HepG2 (cell line): Measurements from ENCODE around the gene TWNK. TPM values are rescaled to one million over a fixed set of nuclear protein-coding genes. Genes with fewer than 3 reads are reported as not detected.

ENCODE experiments used
- ARHGAP35 ChIP-seq: sonication (generic); formaldehyde crosslinking; IDR thresholded peaks from 2 replicates; pipeline ENCODE4 v1.9.0; 2022; ENCODE audit warnings: mild to moderate bottlenecking, inconsistent platforms, moderate library complexity, missing genetic modification reagents, borderline replicate concordance
- FOXC1 ChIP-seq: sonication (generic); formaldehyde crosslinking; IDR thresholded peaks from 2 replicates; pipeline ENCODE4 v1.8.0; 2022; ENCODE audit warnings: mild to moderate bottlenecking, missing genetic modification reagents, borderline replicate concordance
- IKZF4 ChIP-seq: sonication (generic); formaldehyde crosslinking; IDR thresholded peaks from 2 replicates; pipeline ENCODE4 v1.5.1; 2020; ENCODE audit warnings: borderline replicate concordance, mild to moderate bottlenecking, low read depth, missing genetic modification reagents; ENCODE audit errors: not compliant biosample characterization
- JUND ChIP-seq: sonication (generic); formaldehyde crosslinking; IDR thresholded peaks from 2 replicates; pipeline ENCODE4 v1.8.0; 2022; ENCODE audit warnings: mild to moderate bottlenecking, missing genetic modification reagents
- NR2F6 ChIP-seq, 2 experiments: IDR thresholded peaks; 2 replicates each; pipeline ENCODE4 v1.6.1; 2016; ENCODE audit warnings: antibody characterized with exemption in 1 of 2, mild to moderate bottlenecking in 1 of 2
- POLR2AphosphoS5 ChIP-seq: IDR thresholded peaks from 2 replicates; pipeline ENCODE4 v1.6.1; 2012; ENCODE audit warnings: low read depth, low read length
- RARA ChIP-seq: IDR thresholded peaks from 2 replicates; pipeline ENCODE4 v1.6.1; 2016; ENCODE audit warnings: missing genetic modification reagents, missing compliant biosample characterization
- REXO4 ChIP-seq: sonication (generic); formaldehyde crosslinking; IDR thresholded peaks from 2 replicates; pipeline ENCODE4 v1.8.0; 2022; ENCODE audit warnings: missing genetic modification reagents, mild to moderate bottlenecking, borderline replicate concordance
- SALL1 ChIP-seq: sonication (generic); formaldehyde crosslinking; IDR thresholded peaks from 2 replicates; pipeline ENCODE4 v1.8.0; 2022; ENCODE audit warnings: mild to moderate bottlenecking, missing genetic modification reagents
- SETDB1 ChIP-seq: sonication (generic); formaldehyde crosslinking; IDR thresholded peaks from 2 replicates; pipeline ENCODE4 v1.5.1; 2020; ENCODE audit warnings: missing genetic modification reagents, mild to moderate bottlenecking, borderline replicate concordance
- SP140L ChIP-seq: sonication (generic); formaldehyde crosslinking; IDR thresholded peaks from 2 replicates; pipeline ENCODE4 v1.4.0; 2020; ENCODE audit warnings: missing genetic modification reagents, borderline replicate concordance
- SP5 ChIP-seq: IDR thresholded peaks from 2 replicates; pipeline ENCODE4 v1.6.1; 2016; ENCODE audit warnings: low read depth, borderline replicate concordance
- SPEN ChIP-seq: sonication (generic); formaldehyde crosslinking; IDR thresholded peaks from 2 replicates; pipeline ENCODE4 v1.5.1; 2020; ENCODE audit warnings: low read depth, mild to moderate bottlenecking, missing genetic modification reagents
- STAG1 ChIP-seq: sonication (generic); formaldehyde crosslinking; IDR thresholded peaks from 2 replicates; pipeline ENCODE4 v1.4.0; 2020; ENCODE audit warnings: missing genetic modification reagents
- TBP ChIP-seq: sonication (generic); formaldehyde crosslinking; IDR thresholded peaks from 2 replicates; pipeline ENCODE4 v1.5.0; 2020; ENCODE audit warnings: missing genetic modification reagents
- TEAD2 ChIP-seq: sonication (generic); formaldehyde crosslinking; IDR thresholded peaks from 2 replicates; pipeline ENCODE4 v1.9.0; 2021; ENCODE audit warnings: missing genetic modification reagents
- YEATS2 ChIP-seq: sonication (generic); formaldehyde crosslinking; IDR thresholded peaks from 2 replicates; pipeline ENCODE4 v1.4.0; 2020; ENCODE audit warnings: missing genetic modification reagents, borderline replicate concordance
- ZBTB44 ChIP-seq: sonication (generic); formaldehyde crosslinking; IDR thresholded peaks from 2 replicates; pipeline ENCODE4 v1.4.0; 2020; ENCODE audit warnings: missing genetic modification reagents
- ZFAT ChIP-seq: sonication (generic); formaldehyde crosslinking; conservative IDR thresholded peaks from 2 replicates; pipeline ENCODE4 v1.8.1; 2023; ENCODE audit warnings: missing genetic modification reagents, inconsistent platforms
- ZNF232 ChIP-seq: sonication (generic); formaldehyde crosslinking; IDR thresholded peaks from 2 replicates; pipeline ENCODE4 v1.4.0; 2020; ENCODE audit warnings: missing genetic modification reagents, borderline replicate concordance
- ZNF468 ChIP-seq: sonication (generic); formaldehyde crosslinking; IDR thresholded peaks from 2 replicates; pipeline ENCODE4 v1.8.0; 2022; ENCODE audit warnings: mild to moderate bottlenecking, moderate library complexity, missing genetic modification reagents
- ZNF484 ChIP-seq: sonication (generic); formaldehyde crosslinking; IDR thresholded peaks from 2 replicates; pipeline ENCODE4 v1.5.1; 2020; ENCODE audit warnings: mild to moderate bottlenecking, low read depth, missing genetic modification reagents, borderline replicate concordance
- ZNF552 ChIP-seq: sonication (generic); formaldehyde crosslinking; IDR thresholded peaks from 2 replicates; pipeline ENCODE4 v1.9.0; 2022; ENCODE audit warnings: missing genetic modification reagents, mild to moderate bottlenecking, borderline replicate concordance
- ZNF616 ChIP-seq: sonication (generic); formaldehyde crosslinking; IDR thresholded peaks from 2 replicates; pipeline ENCODE4 v1.5.0; 2020; ENCODE audit warnings: low read depth, mild to moderate bottlenecking, missing genetic modification reagents
- ZNF737 ChIP-seq: sonication (generic); formaldehyde crosslinking; IDR thresholded peaks from 2 replicates; pipeline ENCODE4 v1.5.0; 2020; ENCODE audit warnings: missing genetic modification reagents, mild to moderate bottlenecking, borderline replicate concordance
- ZNF749 ChIP-seq: sonication (generic); formaldehyde crosslinking; IDR thresholded peaks from 2 replicates; pipeline ENCODE4 v1.8.0; 2022; ENCODE audit warnings: mild to moderate bottlenecking, missing genetic modification reagents, moderate library complexity, borderline replicate concordance
- ZNF816 ChIP-seq: sonication (generic); formaldehyde crosslinking; IDR thresholded peaks from 2 replicates; pipeline ENCODE4 v1.8.0; 2022; ENCODE audit warnings: missing genetic modification reagents, mild to moderate bottlenecking, borderline replicate concordance
- ZNF878 ChIP-seq: sonication (generic); formaldehyde crosslinking; IDR thresholded peaks from 2 replicates; pipeline ENCODE4 v1.8.1; 2023; ENCODE audit warnings: mild to moderate bottlenecking, missing genetic modification reagents, moderate library complexity
- polyA plus RNA-seq, 8 experiments: library from polyadenylated mRNA; depleted of rRNA in 3 of 8; stranded (reverse) in 7 of 8; unstranded in 1 of 8; fragments of >200 nt; fragmentation: Illumina TruSeq in 4 of 8; extraction: Trizol in 4 of 8; gene quantifications; 2 replicates each; pipeline versions ENCODE4 v1.2.1 to v1.2.3, GENCODE V29; 2011 to 2016; ENCODE audit warnings: low read depth in 4 of 8, missing spikeins in 1 of 8, mixed read lengths in 1 of 8; ENCODE audit not compliant: insufficient read depth in 1 of 8
- total RNA-seq, 5 experiments: library from RNA; depleted of rRNA; stranded (reverse); fragments of >200 nt; fragmentation: Illumina TruSeq; extraction: Trizol; gene quantifications; 2 replicates each; pipeline ENCODE4 v1.2.3, GENCODE V29; 2016; ENCODE audit warnings: low read depth in 1 of 5
- TF ChIP-seq, protein P1 (sequence below): sonication (generic); formaldehyde crosslinking; IDR thresholded peaks from 2 replicates; pipeline ENCODE4 v1.5.0; 2020; ENCODE audit warnings: mild to moderate bottlenecking, missing genetic modification reagents

Gene TWNK
- total and polyA plus RNA-seq, 2 of the 13 experiments (the other 11 are each of a cell fraction or from before 2014, with no cell fraction given), result 10.7 to 16.5 TPM

- TF ChIP-seq ZNF232 (CRISPR knock-in tag) (peak; percentile 23; the same call in 1 of the 2 replicates), ZNF484 (CRISPR knock-in tag) (no peak), JUND (CRISPR knock-in tag) (peak; percentile 5; the same call in 1 of the 2 replicates), ARHGAP35 (CRISPR knock-in tag) (no peak), ZNF737 (CRISPR knock-in tag) (no peak), ZFAT (CRISPR knock-in tag) (no peak), ZNF616 (CRISPR knock-in tag) (no peak), SETDB1 (CRISPR knock-in tag) (no peak), POLR2AphosphoS5 (no peak), RARA (CRISPR knock-in tag) (no peak), FOXC1 (CRISPR knock-in tag) (no peak), TEAD2 (CRISPR knock-in tag) (no peak), ZNF816 (no peak), STAG1 (CRISPR knock-in tag) (no peak), REXO4 (CRISPR knock-in tag) (no peak), NR2F6 (IDR thresholded peaks at IDR 0.05) (no peak), NR2F6 (CRISPR knock-in tag; IDR thresholded peaks at IDR 0.05) (no peak), SALL1 (CRISPR knock-in tag) (no peak), SPEN (no peak; the same call in 1 of the 2 replicates), SP140L (CRISPR knock-in tag) (no peak), ZBTB44 (CRISPR knock-in tag) (no peak), SP5 (CRISPR knock-in tag) (no peak), IKZF4 (CRISPR knock-in tag) (no peak), YEATS2 (CRISPR knock-in tag) (0 out of 2 replicates have a peak, but pooled peaks have one; percentile 14), ZNF552 (CRISPR knock-in tag) (0 out of 2 replicates have a peak, but pooled peaks have one; percentile 17), ZNF749 (CRISPR knock-in tag) (no peak), ZNF468 (no peak), ZNF878 (CRISPR knock-in tag) (no peak), TBP (no peak)
- TF ChIP-seq, protein P1, sequence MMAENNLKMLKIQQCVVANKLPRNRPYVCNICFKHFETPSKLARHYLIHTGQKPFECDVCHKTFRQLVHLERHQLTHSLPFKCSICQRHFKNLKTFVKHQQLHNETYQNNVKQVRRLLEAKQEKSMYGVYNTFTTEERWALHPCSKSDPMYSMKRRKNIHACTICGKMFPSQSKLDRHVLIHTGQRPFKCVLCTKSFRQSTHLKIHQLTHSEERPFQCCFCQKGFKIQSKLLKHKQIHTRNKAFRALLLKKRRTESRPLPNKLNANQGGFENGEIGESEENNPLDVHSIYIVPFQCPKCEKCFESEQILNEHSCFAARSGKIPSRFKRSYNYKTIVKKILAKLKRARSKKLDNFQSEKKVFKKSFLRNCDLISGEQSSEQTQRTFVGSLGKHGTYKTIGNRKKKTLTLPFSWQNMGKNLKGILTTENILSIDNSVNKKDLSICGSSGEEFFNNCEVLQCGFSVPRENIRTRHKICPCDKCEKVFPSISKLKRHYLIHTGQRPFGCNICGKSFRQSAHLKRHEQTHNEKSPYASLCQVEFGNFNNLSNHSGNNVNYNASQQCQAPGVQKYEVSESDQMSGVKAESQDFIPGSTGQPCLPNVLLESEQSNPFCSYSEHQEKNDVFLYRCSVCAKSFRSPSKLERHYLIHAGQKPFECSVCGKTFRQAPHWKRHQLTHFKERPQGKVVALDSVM, result no peak
These were observed 45.4 kb downstream of the TWNK start (continued) for GRCh38 chr10:101032637-101033224.
